Measurements from ENCODE around the gene MEMO1.
"Not testable (repeated sequence)": the region's sequence is repeated elsewhere in the genome, so short reads cannot be mapped to it uniquely, and the experiment has no call there.

DNA sequence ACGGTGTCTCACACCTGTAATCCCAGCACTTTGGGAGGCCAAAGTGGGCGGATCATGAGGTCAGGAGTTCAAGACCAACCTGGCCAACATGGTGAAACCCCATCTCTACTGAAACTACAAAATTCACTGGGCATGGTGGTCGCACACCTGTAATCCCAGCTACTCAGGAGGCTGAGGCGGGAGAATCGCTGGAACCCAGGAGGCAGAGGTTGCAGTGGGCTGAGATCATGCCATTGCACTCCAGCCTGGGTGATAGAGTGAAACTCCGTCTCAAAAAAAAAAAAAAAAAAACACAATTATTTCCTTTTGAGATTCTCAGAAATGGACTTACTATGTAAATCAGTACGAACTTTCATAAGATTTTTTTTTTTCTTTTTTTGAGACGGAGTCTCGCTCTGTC is 57.7 kb downstream of the MEMO1 start:
- TF ChIP-seq, protein P1, sequence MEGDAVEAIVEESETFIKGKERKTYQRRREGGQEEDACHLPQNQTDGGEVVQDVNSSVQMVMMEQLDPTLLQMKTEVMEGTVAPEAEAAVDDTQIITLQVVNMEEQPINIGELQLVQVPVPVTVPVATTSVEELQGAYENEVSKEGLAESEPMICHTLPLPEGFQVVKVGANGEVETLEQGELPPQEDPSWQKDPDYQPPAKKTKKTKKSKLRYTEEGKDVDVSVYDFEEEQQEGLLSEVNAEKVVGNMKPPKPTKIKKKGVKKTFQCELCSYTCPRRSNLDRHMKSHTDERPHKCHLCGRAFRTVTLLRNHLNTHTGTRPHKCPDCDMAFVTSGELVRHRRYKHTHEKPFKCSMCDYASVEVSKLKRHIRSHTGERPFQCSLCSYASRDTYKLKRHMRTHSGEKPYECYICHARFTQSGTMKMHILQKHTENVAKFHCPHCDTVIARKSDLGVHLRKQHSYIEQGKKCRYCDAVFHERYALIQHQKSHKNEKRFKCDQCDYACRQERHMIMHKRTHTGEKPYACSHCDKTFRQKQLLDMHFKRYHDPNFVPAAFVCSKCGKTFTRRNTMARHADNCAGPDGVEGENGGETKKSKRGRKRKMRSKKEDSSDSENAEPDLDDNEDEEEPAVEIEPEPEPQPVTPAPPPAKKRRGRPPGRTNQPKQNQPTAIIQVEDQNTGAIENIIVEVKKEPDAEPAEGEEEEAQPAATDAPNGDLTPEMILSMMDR (conservative IDR thresholded peaks at IDR 0.05) = not testable (repeated sequence)
- TF ChIP-seq ZFX (IDR thresholded peaks at IDR 0.05) = not testable (repeated sequence)
